ENCODE measurements around the gene FLCN. TPM values are rescaled to one million over a fixed set of nuclear protein-coding genes. Genes with fewer than 3 reads are reported as not detected.

Gene FLCN
- total RNA-seq, 1 experiment from 2014 or later, result 71.6 TPM

DNA sequence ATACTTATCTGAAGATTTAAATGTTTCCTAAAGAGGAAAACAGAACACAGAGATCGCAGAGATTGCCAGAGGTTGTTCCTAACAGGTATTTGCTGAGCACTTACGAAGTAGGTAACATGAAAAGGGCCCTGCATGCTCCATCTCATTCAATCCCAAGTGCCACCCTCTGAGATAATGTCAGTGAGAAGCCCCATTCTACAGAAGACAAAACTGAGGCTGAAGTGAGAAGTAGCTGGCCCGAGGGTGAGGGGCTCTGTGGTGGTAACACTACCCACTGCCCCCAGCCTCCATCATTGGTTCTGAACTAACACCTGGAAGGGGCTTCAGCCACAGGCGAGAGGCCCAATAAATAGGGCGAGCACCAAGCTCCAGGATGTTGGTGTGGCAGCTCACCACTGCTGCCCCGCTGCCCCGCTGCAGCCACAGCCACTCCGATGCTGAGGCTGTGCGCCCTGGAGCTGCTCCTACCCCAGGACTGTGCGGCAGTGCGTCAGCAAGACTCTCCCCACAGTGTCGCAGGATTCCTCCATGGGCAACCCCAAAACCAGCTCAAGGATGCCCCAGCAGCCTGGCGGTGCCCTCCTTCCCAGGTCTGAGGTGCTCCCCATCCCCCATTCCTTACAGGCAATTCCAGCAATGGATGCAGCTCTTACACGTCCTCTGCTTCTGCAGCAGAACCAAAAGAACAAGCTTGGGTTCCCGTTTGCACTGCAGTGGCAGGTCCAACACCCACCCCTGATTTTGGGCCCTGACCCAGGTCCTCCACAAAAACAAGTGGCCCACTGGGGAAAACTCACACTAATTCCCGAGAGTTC is 10.3 kb downstream of the FLCN start:
- H3K4me3 ChIP-seq (ENCODE audit: low read depth in 2 of 2, low read length in 2 of 2), result no peak overlapping the region
- no TSS peak for BruUV-seq (replicated peaks)
- no peak overlapping the region for H3K27ac ChIP-seq (ENCODE audit: low read length)
- H3K4me1 ChIP-seq (ENCODE audit: control insufficient read depth, insufficient read depth, low read length), result no peaks in the 10 kb centered on the region
- intact Hi-C loops (cut with micrococcal nuclease; ENCODE audit: unreplicated experiment) (no loop called here), in situ Hi-C loops (cut with HindIII; ENCODE audit: low pct_unique_long_range_greater_than_20kb, low sequenced_read_pairs) (no loop called here)
- DNase-seq (ENCODE audit: low read depth, low spot score) (no peak), ATAC-seq (no peak)
- POLR2A ChIA-PET, result no interaction called here
- no peaks in the 10 kb centered on the region for H3K9me3 ChIP-seq (ENCODE audit: control insufficient read depth, insufficient read depth, low read depth, low read length)
- no peaks in the 10 kb centered on the region for H3K27me3 ChIP-seq (ENCODE audit: control insufficient read depth, insufficient read depth, low read length)
- peaks cover 12% of the 10 kb centered on the region for H3K36me3 ChIP-seq (ENCODE audit: control insufficient read depth, insufficient read depth, low read length)
- TF ChIP-seq TCF7L2 (IDR thresholded peaks at IDR 0.05; ENCODE audit: low read depth, low read length) (no peak), POLR2AphosphoS5 (IDR thresholded peaks at IDR 0.05; ENCODE audit: low read depth, low read length) (no peak), SIN3A (IDR thresholded peaks at IDR 0.05; ENCODE audit: borderline replicate concordance, insufficient read depth, low read depth, low read length) (no peak)
- TF ChIP-seq, protein P1, sequence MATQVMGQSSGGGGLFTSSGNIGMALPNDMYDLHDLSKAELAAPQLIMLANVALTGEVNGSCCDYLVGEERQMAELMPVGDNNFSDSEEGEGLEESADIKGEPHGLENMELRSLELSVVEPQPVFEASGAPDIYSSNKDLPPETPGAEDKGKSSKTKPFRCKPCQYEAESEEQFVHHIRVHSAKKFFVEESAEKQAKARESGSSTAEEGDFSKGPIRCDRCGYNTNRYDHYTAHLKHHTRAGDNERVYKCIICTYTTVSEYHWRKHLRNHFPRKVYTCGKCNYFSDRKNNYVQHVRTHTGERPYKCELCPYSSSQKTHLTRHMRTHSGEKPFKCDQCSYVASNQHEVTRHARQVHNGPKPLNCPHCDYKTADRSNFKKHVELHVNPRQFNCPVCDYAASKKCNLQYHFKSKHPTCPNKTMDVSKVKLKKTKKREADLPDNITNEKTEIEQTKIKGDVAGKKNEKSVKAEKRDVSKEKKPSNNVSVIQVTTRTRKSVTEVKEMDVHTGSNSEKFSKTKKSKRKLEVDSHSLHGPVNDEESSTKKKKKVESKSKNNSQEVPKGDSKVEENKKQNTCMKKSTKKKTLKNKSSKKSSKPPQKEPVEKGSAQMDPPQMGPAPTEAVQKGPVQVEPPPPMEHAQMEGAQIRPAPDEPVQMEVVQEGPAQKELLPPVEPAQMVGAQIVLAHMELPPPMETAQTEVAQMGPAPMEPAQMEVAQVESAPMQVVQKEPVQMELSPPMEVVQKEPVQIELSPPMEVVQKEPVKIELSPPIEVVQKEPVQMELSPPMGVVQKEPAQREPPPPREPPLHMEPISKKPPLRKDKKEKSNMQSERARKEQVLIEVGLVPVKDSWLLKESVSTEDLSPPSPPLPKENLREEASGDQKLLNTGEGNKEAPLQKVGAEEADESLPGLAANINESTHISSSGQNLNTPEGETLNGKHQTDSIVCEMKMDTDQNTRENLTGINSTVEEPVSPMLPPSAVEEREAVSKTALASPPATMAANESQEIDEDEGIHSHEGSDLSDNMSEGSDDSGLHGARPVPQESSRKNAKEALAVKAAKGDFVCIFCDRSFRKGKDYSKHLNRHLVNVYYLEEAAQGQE (IDR thresholded peaks at IDR 0.05; ENCODE audit: insufficient read depth in 1 of 2, low read depth in 2 of 2, low read length in 1 of 2), result no peak
- TF ChIP-seq, protein P2, sequence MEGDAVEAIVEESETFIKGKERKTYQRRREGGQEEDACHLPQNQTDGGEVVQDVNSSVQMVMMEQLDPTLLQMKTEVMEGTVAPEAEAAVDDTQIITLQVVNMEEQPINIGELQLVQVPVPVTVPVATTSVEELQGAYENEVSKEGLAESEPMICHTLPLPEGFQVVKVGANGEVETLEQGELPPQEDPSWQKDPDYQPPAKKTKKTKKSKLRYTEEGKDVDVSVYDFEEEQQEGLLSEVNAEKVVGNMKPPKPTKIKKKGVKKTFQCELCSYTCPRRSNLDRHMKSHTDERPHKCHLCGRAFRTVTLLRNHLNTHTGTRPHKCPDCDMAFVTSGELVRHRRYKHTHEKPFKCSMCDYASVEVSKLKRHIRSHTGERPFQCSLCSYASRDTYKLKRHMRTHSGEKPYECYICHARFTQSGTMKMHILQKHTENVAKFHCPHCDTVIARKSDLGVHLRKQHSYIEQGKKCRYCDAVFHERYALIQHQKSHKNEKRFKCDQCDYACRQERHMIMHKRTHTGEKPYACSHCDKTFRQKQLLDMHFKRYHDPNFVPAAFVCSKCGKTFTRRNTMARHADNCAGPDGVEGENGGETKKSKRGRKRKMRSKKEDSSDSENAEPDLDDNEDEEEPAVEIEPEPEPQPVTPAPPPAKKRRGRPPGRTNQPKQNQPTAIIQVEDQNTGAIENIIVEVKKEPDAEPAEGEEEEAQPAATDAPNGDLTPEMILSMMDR (IDR thresholded peaks at IDR 0.05), result no peak
- CTCF ChIA-PET, result no interaction called here

DNA sequence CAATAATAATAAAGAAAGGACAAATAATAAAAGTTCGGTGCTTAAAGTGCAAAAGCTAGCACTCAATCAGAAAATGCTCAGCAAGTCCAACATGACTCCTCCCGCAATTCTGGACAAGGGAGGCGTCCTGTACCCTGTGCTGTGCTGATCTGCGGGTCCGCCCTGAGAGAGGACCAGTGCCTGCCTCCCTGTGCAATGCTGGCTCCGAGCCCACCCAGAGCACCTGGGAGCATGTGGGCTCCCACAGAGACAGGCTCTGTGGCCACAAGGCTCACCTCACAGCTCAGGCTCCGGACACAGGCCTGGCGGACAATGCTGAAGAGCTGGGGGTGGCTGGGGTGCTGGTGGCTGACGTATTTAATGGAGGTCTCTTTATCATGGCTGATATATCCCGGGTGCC is 11.1 kb downstream of the FLCN start:
- CTCF ChIA-PET, result no interaction called here
- POLR2A ChIA-PET, result no interaction called here
- BruUV-seq (replicated peaks), result no TSS peak
- Histone ChIP-seq H3K9me3 (ENCODE audit: control insufficient read depth, insufficient read depth, low read depth, low read length) (no peaks in the 10 kb centered on the region), H3K36me3 (ENCODE audit: control insufficient read depth, insufficient read depth, low read length) (peaks cover 12% of the 10 kb centered on the region), H3K27me3 (ENCODE audit: control insufficient read depth, insufficient read depth, low read length) (no peaks in the 10 kb centered on the region), H3K4me3 (ENCODE audit: low read depth in 2 of 2, low read length in 2 of 2) (no peak overlapping the region), H3K27ac (ENCODE audit: low read length) (no peak overlapping the region), H3K4me1 (ENCODE audit: control insufficient read depth, insufficient read depth, low read length) (no peaks in the 10 kb centered on the region)
- TF ChIP-seq TCF7L2 (IDR thresholded peaks at IDR 0.05; ENCODE audit: low read depth, low read length), result no peak
- TF ChIP-seq, protein P2 (IDR thresholded peaks at IDR 0.05), result no peak
- TF ChIP-seq, protein P1 (IDR thresholded peaks at IDR 0.05; ENCODE audit: insufficient read depth in 1 of 2, low read depth in 2 of 2, low read length in 1 of 2), result no peak
- TF ChIP-seq POLR2AphosphoS5 (IDR thresholded peaks at IDR 0.05; ENCODE audit: low read depth, low read length), result no peak
- TF ChIP-seq SIN3A (IDR thresholded peaks at IDR 0.05; ENCODE audit: borderline replicate concordance, insufficient read depth, low read depth, low read length), result no peak
- ATAC-seq (no peak), DNase-seq (ENCODE audit: low read depth, low spot score) (no peak)
- intact Hi-C loops (cut with micrococcal nuclease; ENCODE audit: unreplicated experiment), result no loop called here
- in situ Hi-C loops (cut with HindIII; ENCODE audit: low pct_unique_long_range_greater_than_20kb, low sequenced_read_pairs), result no loop called here

Data from Panc1 (cell line).